Measurements from ENCODE around the gene ATP6V1B1.

ATP6V1B1 gene

GRCh38 chr2:70889716-70890037 is 46.0 kb upstream of the ATP6V1B1 start:
- H4K20me1 ChIP-seq (ENCODE audit: control insufficient read depth, insufficient read depth, low read depth, low read length), result no peaks in the 10 kb centered on the region
- H3K9me2 ChIP-seq (replicated peaks; ENCODE audit: control insufficient read depth, low read length), result no peaks in the 10 kb centered on the region
- H3K36me3 ChIP-seq (ENCODE audit: control insufficient read depth, low read length), result no peaks in the 10 kb centered on the region
- no peaks in the 10 kb centered on the region for H3K4me1 ChIP-seq (ENCODE audit: control insufficient read depth, low read length)
- H3K4me2 ChIP-seq (ENCODE audit: low read length), result no peak overlapping the region
- no peaks in the 10 kb centered on the region for H3K9me3 ChIP-seq (ENCODE audit: control insufficient read depth, insufficient read depth, low read length)
- H3K4me3 ChIP-seq (ENCODE audit: low read length), result no peak overlapping the region
- H3K79me2 ChIP-seq (ENCODE audit: control insufficient read depth, low read length), result no peaks in the 10 kb centered on the region
- no peak overlapping the region for H3K27ac ChIP-seq (ENCODE audit: low read depth, low read length)
- H3F3A ChIP-seq (ENCODE audit: control insufficient read depth, insufficient read depth), result no peaks in the 10 kb centered on the region
- TF ChIP-seq, protein P1, sequence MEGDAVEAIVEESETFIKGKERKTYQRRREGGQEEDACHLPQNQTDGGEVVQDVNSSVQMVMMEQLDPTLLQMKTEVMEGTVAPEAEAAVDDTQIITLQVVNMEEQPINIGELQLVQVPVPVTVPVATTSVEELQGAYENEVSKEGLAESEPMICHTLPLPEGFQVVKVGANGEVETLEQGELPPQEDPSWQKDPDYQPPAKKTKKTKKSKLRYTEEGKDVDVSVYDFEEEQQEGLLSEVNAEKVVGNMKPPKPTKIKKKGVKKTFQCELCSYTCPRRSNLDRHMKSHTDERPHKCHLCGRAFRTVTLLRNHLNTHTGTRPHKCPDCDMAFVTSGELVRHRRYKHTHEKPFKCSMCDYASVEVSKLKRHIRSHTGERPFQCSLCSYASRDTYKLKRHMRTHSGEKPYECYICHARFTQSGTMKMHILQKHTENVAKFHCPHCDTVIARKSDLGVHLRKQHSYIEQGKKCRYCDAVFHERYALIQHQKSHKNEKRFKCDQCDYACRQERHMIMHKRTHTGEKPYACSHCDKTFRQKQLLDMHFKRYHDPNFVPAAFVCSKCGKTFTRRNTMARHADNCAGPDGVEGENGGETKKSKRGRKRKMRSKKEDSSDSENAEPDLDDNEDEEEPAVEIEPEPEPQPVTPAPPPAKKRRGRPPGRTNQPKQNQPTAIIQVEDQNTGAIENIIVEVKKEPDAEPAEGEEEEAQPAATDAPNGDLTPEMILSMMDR (IDR thresholded peaks at IDR 0.05; ENCODE audit: low read depth, low read length, poor library complexity, severe bottlenecking), result no peak
- no peak for TF ChIP-seq EZH2phosphoT487 (IDR thresholded peaks at IDR 0.05; ENCODE audit: borderline replicate concordance, low read length)
- H3K27me3 ChIP-seq (ENCODE audit: control insufficient read depth, low read length), result peaks cover 46% of the 10 kb centered on the region

DNA sequence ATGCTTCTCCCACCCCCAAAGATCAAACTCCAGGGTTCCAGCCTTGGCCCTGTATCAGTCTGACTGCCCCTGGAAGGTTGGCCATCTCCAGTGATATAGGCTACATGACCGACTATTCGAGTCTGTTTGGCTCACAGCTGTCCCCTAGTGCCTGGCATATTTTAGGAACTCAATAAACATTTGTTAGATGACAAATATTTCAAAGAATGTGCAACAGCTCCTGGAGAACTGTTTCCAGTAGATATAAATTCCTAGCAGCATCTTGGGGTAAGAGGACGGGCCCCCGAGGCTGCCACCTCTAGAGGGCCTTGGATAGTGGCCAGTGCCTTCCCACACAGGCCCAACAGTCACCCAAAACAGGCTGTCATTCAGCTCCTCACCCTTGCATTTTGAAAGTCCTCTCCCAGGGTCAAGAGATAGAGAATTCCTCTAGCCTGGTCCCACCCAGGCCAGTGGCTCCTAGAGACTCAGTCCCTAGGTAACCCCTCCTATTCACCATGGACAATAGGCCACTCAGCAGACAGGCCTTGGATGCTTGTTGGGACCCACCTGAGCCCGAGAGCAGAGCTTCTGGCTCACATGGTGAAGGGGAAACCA is 45.1 kb upstream of the ATP6V1B1 start:
- H3K9me2 ChIP-seq (replicated peaks; ENCODE audit: control insufficient read depth, low read length), result no peaks in the 10 kb centered on the region
- H3K4me1 ChIP-seq (ENCODE audit: control insufficient read depth, low read length), result no peaks in the 10 kb centered on the region
- H3K79me2 ChIP-seq (ENCODE audit: control insufficient read depth, low read length), result no peaks in the 10 kb centered on the region
- no peaks in the 10 kb centered on the region for H3K9me3 ChIP-seq (ENCODE audit: control insufficient read depth, insufficient read depth, low read length)
- no peaks in the 10 kb centered on the region for H3K36me3 ChIP-seq (ENCODE audit: control insufficient read depth, low read length)
- no peak overlapping the region for H3K27ac ChIP-seq (ENCODE audit: low read depth, low read length)
- no peak overlapping the region for H3K4me2 ChIP-seq (ENCODE audit: low read length)
- no peaks in the 10 kb centered on the region for H4K20me1 ChIP-seq (ENCODE audit: control insufficient read depth, insufficient read depth, low read depth, low read length)
- no peaks in the 10 kb centered on the region for H3F3A ChIP-seq (ENCODE audit: control insufficient read depth, insufficient read depth)
- TF ChIP-seq EZH2phosphoT487 (IDR thresholded peaks at IDR 0.05; ENCODE audit: borderline replicate concordance, low read length), result no peak
- TF ChIP-seq, protein P1 (IDR thresholded peaks at IDR 0.05; ENCODE audit: low read depth, low read length, poor library complexity, severe bottlenecking), result no peak
- peaks cover 48% of the 10 kb centered on the region for H3K27me3 ChIP-seq (ENCODE audit: control insufficient read depth, low read length)
- H3K4me3 ChIP-seq (ENCODE audit: low read length), result no peak overlapping the region

DNA sequence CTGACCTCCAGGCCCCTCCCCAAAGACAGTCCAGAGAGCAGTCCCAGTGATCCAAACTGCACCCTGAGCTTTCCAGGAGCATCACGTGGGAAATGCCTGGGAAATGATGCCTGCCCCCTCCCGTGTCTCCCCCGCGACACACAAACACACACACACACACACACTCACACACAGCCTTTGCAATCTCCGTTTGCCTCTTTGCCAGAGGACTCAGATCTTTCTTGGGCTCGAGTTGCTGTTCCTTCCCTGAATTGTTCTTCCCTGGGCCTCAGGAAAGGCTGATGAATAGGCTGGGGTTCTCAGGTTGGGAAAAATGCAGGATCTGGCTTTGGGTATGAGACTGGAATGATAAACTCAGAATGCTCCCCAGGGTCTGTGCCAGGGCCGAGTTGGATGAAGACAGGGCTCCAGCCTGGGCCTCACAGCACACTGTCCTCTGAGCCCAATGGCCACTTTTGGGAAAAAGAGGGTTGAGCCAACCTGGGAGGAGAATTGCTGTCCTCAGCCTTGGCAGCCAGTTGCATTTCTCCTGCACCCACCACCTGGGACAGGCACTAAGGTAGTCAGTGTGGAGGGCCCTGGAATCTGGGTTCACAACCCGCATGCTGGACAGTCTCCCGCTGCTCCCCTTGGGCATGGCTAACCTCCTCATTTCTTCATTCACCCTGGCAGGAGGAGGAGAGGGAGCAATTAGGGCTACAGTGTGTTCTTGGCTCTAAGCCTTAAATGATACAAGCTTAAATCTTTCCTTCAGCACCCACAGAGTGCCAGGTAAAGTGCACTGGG is 43.9 kb upstream of the ATP6V1B1 start:
- H3F3A ChIP-seq (ENCODE audit: control insufficient read depth, insufficient read depth), result no peaks in the 10 kb centered on the region
- H3K4me3 ChIP-seq (ENCODE audit: low read length), result no peak overlapping the region
- no peaks in the 10 kb centered on the region for H3K9me2 ChIP-seq (replicated peaks; ENCODE audit: control insufficient read depth, low read length)
- H3K27ac ChIP-seq (ENCODE audit: low read depth, low read length), result no peak overlapping the region
- H3K79me2 ChIP-seq (ENCODE audit: control insufficient read depth, low read length), result no peaks in the 10 kb centered on the region
- no peaks in the 10 kb centered on the region for H3K4me1 ChIP-seq (ENCODE audit: control insufficient read depth, low read length)
- no peak for TF ChIP-seq EZH2phosphoT487 (IDR thresholded peaks at IDR 0.05; ENCODE audit: borderline replicate concordance, low read length)
- TF ChIP-seq, protein P1 (IDR thresholded peaks at IDR 0.05; ENCODE audit: low read depth, low read length, poor library complexity, severe bottlenecking), result no peak
- no peaks in the 10 kb centered on the region for H4K20me1 ChIP-seq (ENCODE audit: control insufficient read depth, insufficient read depth, low read depth, low read length)
- H3K36me3 ChIP-seq (ENCODE audit: control insufficient read depth, low read length), result no peaks in the 10 kb centered on the region
- no peak overlapping the region for H3K4me2 ChIP-seq (ENCODE audit: low read length)
- H3K27me3 ChIP-seq (ENCODE audit: control insufficient read depth, low read length), result peaks cover 52% of the 10 kb centered on the region
- H3K9me3 ChIP-seq (ENCODE audit: control insufficient read depth, insufficient read depth, low read length), result no peaks in the 10 kb centered on the region

Data from DOHH2 (cell line).